ENCODE results near the gene CEP152.

Gene CEP152

DNA sequence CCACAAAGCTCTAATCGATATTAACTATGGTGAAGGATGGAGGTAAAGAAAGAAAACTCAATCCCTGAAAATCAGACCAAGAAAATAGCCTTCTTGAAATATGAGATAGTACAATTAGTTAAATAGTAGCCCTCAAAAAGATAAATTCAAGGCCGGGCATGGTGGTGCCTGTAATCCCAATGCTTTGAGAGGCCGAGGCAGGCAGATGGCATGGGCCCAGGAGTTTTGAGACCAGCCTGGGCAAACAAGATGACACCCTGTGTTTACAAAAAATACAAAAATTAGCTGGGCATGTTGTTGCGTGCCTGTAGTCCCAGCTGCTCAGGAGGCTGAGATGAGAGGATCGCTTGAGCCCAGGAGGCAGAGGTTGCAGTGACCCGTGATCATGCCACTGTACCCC, 31.6 kb upstream of the CEP152 start:
- no peaks in the 10 kb centered on the region for H3K36me3 ChIP-seq (ENCODE audit: control insufficient read depth in 1 of 2, insufficient read depth in 2 of 2, low read length in 2 of 2)
- H3K27ac ChIP-seq (ENCODE audit: low read length): no peak overlapping the region
- no peaks in the 10 kb centered on the region for H3K4me1 ChIP-seq (ENCODE audit: control insufficient read depth in 1 of 2, insufficient read depth in 2 of 2, low read length in 2 of 2)
- no peaks in the 10 kb centered on the region for H3K27me3 ChIP-seq (ENCODE audit: low read depth, low read length)
- no peaks in the 10 kb centered on the region for H3K9me3 ChIP-seq (ENCODE audit: control insufficient read depth in 1 of 2, low read length in 2 of 2)
- H3K4me3 ChIP-seq (ENCODE audit: low read depth in 1 of 2, low read length in 2 of 2): no peak overlapping the region

DNA sequence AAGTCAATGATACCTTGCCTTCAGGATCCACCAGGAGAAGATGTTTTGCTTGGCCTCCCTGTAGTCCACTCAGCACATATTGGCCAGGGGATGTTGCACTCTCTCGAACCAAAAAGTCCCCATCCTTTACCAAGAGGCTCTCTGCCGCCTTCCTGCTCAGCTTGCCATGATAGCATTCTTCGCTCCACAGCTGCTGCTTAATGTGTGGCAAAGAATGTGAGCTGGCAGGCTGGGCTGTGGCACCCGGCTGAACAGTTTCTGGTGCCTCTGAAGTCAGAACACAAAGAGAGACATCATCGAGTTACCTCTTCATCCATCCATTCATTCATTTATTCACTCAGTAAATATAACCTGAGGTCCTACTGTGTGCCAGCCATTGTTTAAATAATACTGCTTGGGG, 23.9 kb upstream of the CEP152 start:
- Histone ChIP-seq H3K27me3 (ENCODE audit: low read depth, low read length) (no peaks in the 10 kb centered on the region), H3K4me1 (ENCODE audit: control insufficient read depth in 1 of 2, insufficient read depth in 2 of 2, low read length in 2 of 2) (no peaks in the 10 kb centered on the region)

DNA sequence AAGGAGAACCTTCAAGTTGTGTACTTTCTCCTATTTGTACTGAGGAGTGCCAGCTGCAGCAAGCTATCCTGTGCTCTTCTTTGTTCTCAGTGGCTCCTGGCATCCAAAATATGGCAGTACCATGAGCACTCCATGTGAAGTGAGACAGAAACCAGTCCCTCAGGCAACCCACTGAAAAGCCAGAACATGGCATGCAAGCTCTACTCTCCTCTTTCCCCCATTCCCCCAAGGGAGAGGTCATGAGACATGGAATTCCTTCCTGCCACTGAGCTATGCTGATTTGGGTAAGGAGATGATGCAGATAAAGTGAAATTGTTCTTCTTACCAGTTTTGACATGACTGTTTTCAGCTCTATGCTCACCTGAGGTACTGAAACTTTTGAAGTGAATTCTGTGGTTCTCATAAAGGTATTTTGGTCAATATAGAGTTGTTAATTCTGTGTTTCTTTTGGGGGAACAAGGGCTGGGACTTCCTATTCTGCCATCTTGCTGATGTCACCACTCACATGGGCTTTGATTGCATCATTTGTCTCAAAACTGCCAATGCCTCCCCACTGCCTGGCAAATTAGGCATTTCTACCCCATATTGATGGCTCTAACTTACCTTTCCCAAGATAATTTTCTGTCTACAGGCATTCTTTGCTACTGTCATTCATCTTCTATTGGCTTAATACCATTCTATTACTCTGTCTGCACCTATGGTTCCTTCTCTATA, 22.8 kb upstream of the CEP152 start:
- Histone ChIP-seq H3K27ac (ENCODE audit: low read length) (no peak overlapping the region), H3K4me3 (ENCODE audit: low read depth in 1 of 2, low read length in 2 of 2) (no peak overlapping the region), H3K9me3 (ENCODE audit: control insufficient read depth in 1 of 2, low read length in 2 of 2) (peaks cover 0 to 3% of the 10 kb centered on the region in 2 donors), H3K27me3 (ENCODE audit: low read depth, low read length) (no peaks in the 10 kb centered on the region), H3K4me1 (ENCODE audit: control insufficient read depth in 1 of 2, insufficient read depth in 2 of 2, low read length in 2 of 2) (no peaks in the 10 kb centered on the region), H3K36me3 (ENCODE audit: control insufficient read depth in 1 of 2, insufficient read depth in 2 of 2, low read length in 2 of 2) (peaks cover 0 to 6% of the 10 kb centered on the region in 2 donors)

More for the DNA sequence above, 23.9 kb upstream of the CEP152 start:
- peaks cover 0 to 3% of the 10 kb centered on the region in 2 donors for H3K9me3 ChIP-seq (ENCODE audit: control insufficient read depth in 1 of 2, low read length in 2 of 2)
- H3K4me3 ChIP-seq (ENCODE audit: low read depth in 1 of 2, low read length in 2 of 2): no peak overlapping the region
- peaks cover 0 to 6% of the 10 kb centered on the region in 2 donors for H3K36me3 ChIP-seq (ENCODE audit: control insufficient read depth in 1 of 2, insufficient read depth in 2 of 2, low read length in 2 of 2)
- H3K27ac ChIP-seq (ENCODE audit: low read length): no peak overlapping the region

DNA sequence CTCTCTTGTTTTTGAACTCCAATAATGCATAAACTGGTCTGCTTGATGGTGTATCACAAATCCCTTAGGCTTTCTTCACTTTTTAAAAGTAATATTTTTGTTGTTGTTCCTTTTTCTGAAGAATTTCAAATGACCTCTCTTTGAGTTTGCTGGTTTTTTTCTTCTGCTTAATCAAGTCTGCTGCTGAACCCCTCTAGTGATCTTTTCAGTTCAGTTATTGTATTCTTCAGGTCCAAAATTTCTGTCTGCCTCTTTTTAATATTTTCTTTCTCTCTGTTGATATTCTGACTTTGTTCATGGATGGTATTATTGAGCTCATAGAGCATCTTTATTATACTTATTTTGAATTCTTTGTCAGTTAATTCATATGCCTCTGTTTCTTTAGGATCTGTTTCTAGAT, 21.8 kb upstream of the CEP152 start:
- H3K4me1 ChIP-seq (ENCODE audit: control insufficient read depth in 1 of 2, insufficient read depth in 2 of 2, low read length in 2 of 2): no peaks in the 10 kb centered on the region
- H3K27me3 ChIP-seq (ENCODE audit: low read depth, low read length): no peaks in the 10 kb centered on the region
- H3K36me3 ChIP-seq (ENCODE audit: control insufficient read depth in 1 of 2, insufficient read depth in 2 of 2, low read length in 2 of 2): peaks cover 0 to 6% of the 10 kb centered on the region in 2 donors
- peaks cover 0 to 3% of the 10 kb centered on the region in 2 donors for H3K9me3 ChIP-seq (ENCODE audit: control insufficient read depth in 1 of 2, low read length in 2 of 2)
- H3K27ac ChIP-seq (ENCODE audit: low read length): no peak overlapping the region
- H3K4me3 ChIP-seq (ENCODE audit: low read depth in 1 of 2, low read length in 2 of 2): no peak overlapping the region

- Histone ChIP-seq H3K36me3 (ENCODE audit: control insufficient read depth in 1 of 2, insufficient read depth in 2 of 2, low read length in 2 of 2) (no peaks in the 10 kb centered on the region), H3K4me1 (ENCODE audit: control insufficient read depth in 1 of 2, insufficient read depth in 2 of 2, low read length in 2 of 2) (no peaks in the 10 kb centered on the region), H3K4me3 (ENCODE audit: low read depth in 1 of 2, low read length in 2 of 2) (no peak overlapping the region), H3K9me3 (ENCODE audit: control insufficient read depth in 1 of 2, low read length in 2 of 2) (peaks cover 0 to 3% of the 10 kb centered on the region in 2 donors), H3K27ac (ENCODE audit: low read length) (no peak overlapping the region), H3K27me3 (ENCODE audit: low read depth, low read length) (no peaks in the 10 kb centered on the region)
Observed at GRCh38 chr15:48828906-48829305, 18.0 kb upstream of the CEP152 start.

DNA sequence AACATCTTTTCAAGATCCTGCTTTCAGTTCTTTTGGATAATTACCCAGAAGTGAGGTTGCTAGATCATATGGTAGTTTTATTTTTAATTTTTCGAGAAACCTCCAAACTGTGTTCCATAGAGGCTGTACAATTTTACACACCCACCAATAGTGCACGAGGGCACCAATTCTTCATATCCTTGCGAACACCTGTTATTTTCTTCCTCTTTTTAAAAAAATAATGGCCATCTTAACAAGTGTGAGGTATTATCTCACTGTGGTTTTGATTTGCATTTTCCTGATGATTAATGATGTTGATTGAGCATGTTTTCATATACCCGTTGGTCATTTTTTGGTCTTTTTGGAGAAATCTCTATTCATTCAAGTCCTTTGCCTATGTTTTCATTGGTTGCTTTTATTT, 17.6 kb upstream of the CEP152 start:
- no peaks in the 10 kb centered on the region for H3K4me1 ChIP-seq (ENCODE audit: control insufficient read depth in 1 of 2, insufficient read depth in 2 of 2, low read length in 2 of 2)
- no peaks in the 10 kb centered on the region for H3K27me3 ChIP-seq (ENCODE audit: low read depth, low read length)
- no peak overlapping the region for H3K4me3 ChIP-seq (ENCODE audit: low read depth in 1 of 2, low read length in 2 of 2)
- H3K36me3 ChIP-seq (ENCODE audit: control insufficient read depth in 1 of 2, insufficient read depth in 2 of 2, low read length in 2 of 2): no peaks in the 10 kb centered on the region
- no peak overlapping the region for H3K27ac ChIP-seq (ENCODE audit: low read length)
- peaks cover 0 to 3% of the 10 kb centered on the region in 2 donors for H3K9me3 ChIP-seq (ENCODE audit: control insufficient read depth in 1 of 2, low read length in 2 of 2)

DNA sequence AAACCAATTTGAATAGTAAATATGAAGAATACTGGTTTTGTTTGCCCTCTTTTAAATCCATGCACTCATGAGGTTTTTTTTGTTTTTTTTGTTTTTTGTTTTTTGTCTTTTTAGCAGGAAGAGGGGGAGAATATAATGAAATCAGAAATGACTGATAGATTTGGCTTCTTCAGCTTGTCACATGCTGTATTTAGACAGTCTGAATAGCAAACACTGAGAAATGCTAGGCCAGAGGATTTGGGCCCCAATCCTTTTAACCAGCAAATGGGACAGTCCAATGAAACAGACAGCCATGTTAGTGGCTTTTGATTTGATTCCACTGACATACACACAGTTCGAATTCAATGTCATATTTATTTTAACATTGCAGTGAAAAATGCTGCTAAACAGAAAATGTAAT, 14.2 kb upstream of the CEP152 start:
- H3K9me3 ChIP-seq (ENCODE audit: control insufficient read depth in 1 of 2, low read length in 2 of 2): peaks cover 0 to 3% of the 10 kb centered on the region in 2 donors
- H3K27me3 ChIP-seq (ENCODE audit: low read depth, low read length): no peaks in the 10 kb centered on the region
- no peak overlapping the region for H3K4me3 ChIP-seq (ENCODE audit: low read depth in 1 of 2, low read length in 2 of 2)

DNA sequence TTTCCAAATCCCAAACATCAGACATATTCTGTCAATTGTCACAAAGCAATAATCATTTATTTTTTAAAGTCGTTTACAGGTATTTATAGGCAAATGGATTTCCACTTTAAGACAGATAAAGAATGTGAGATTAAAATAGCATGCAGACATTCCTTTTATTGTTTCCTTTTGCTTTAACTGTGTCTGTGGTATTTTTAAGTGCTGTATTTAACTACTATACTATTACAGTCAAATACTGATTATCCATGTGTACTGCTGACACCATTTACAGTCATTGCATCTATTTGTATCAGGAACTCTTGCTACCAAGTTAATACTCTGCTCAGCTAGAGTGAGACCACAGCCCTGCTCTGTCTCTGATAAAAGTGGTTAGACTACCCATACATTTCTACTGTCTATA, 12.8 kb upstream of the CEP152 start:
- no peaks in the 10 kb centered on the region for H3K4me1 ChIP-seq (ENCODE audit: control insufficient read depth in 1 of 2, insufficient read depth in 2 of 2, low read length in 2 of 2)
- H3K27ac ChIP-seq (ENCODE audit: low read length): no peak overlapping the region
- no peak overlapping the region for H3K4me3 ChIP-seq (ENCODE audit: low read depth in 1 of 2, low read length in 2 of 2)
- no peaks in the 10 kb centered on the region for H3K36me3 ChIP-seq (ENCODE audit: control insufficient read depth in 1 of 2, insufficient read depth in 2 of 2, low read length in 2 of 2)
- no peaks in the 10 kb centered on the region for H3K27me3 ChIP-seq (ENCODE audit: low read depth, low read length)
- H3K9me3 ChIP-seq (ENCODE audit: control insufficient read depth in 1 of 2, low read length in 2 of 2): peaks cover 0 to 3% of the 10 kb centered on the region in 2 donors

More for the DNA sequence above, 14.2 kb upstream of the CEP152 start:
- Histone ChIP-seq H3K4me1 (ENCODE audit: control insufficient read depth in 1 of 2, insufficient read depth in 2 of 2, low read length in 2 of 2) (no peaks in the 10 kb centered on the region), H3K27ac (ENCODE audit: low read length) (no peak overlapping the region), H3K36me3 (ENCODE audit: control insufficient read depth in 1 of 2, insufficient read depth in 2 of 2, low read length in 2 of 2) (no peaks in the 10 kb centered on the region)

DNA sequence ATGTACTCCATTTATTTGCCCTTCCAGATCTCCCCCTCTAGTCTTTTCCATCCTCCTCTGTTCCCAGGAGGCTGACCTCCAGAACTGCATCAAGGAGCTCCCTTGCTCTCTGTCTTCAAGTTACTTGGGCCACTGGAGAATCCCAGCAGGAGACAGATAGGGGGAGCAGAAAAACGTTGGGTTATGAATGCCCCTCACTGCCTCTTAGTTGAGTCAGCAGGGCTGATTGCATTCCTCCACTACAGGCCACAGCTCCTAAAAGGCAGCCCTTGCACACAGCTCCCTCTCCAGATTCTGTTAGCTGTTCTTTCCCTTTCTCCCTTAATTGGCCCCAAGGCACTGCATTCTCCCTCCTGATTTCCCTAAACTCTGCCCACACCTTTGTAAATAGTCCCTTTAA, 12.4 kb upstream of the CEP152 start:
- Histone ChIP-seq H3K36me3 (ENCODE audit: control insufficient read depth in 1 of 2, insufficient read depth in 2 of 2, low read length in 2 of 2) (no peaks in the 10 kb centered on the region), H3K9me3 (ENCODE audit: control insufficient read depth in 1 of 2, low read length in 2 of 2) (peaks cover 0 to 3% of the 10 kb centered on the region in 2 donors), H3K27ac (ENCODE audit: low read length) (no peak overlapping the region), H3K4me1 (ENCODE audit: control insufficient read depth in 1 of 2, insufficient read depth in 2 of 2, low read length in 2 of 2) (no peaks in the 10 kb centered on the region), H3K4me3 (ENCODE audit: low read depth in 1 of 2, low read length in 2 of 2) (no peak overlapping the region), H3K27me3 (ENCODE audit: low read depth, low read length) (no peaks in the 10 kb centered on the region)

- no peak overlapping the region for H3K4me3 ChIP-seq (ENCODE audit: low read depth in 1 of 2, low read length in 2 of 2)
- no peaks in the 10 kb centered on the region for H3K36me3 ChIP-seq (ENCODE audit: control insufficient read depth in 1 of 2, insufficient read depth in 2 of 2, low read length in 2 of 2)
- peaks cover 0 to 10% of the 10 kb centered on the region in 2 donors for H3K4me1 ChIP-seq (ENCODE audit: control insufficient read depth in 1 of 2, insufficient read depth in 2 of 2, low read length in 2 of 2)
- H3K27ac ChIP-seq (ENCODE audit: low read length): no peak overlapping the region
- H3K27me3 ChIP-seq (ENCODE audit: low read depth, low read length): no peaks in the 10 kb centered on the region
- no peaks in the 10 kb centered on the region for H3K9me3 ChIP-seq (ENCODE audit: control insufficient read depth in 1 of 2, low read length in 2 of 2)
Observed at GRCh38 chr15:48814286-48814685, 3.4 kb upstream of the CEP152 start.

- Histone ChIP-seq H3K4me1 (ENCODE audit: control insufficient read depth in 1 of 2, insufficient read depth in 2 of 2, low read length in 2 of 2) (peaks cover 0 to 10% of the 10 kb centered on the region in 2 donors), H3K4me3 (ENCODE audit: low read depth in 1 of 2, low read length in 2 of 2) (peak overlapping the region; percentile 96 to 98), H3K36me3 (ENCODE audit: control insufficient read depth in 1 of 2, insufficient read depth in 2 of 2, low read length in 2 of 2) (no peaks in the 10 kb centered on the region), H3K27me3 (ENCODE audit: low read depth, low read length) (no peaks in the 10 kb centered on the region), H3K9me3 (ENCODE audit: control insufficient read depth in 1 of 2, low read length in 2 of 2) (no peaks in the 10 kb centered on the region), H3K27ac (ENCODE audit: low read length) (no peak overlapping the region)
Observed at GRCh38 chr15:48811325-48811958, 573 bp upstream of the CEP152 start.

Measured in muscle layer of duodenum (tissue), 2 donors.